WTC11 (cell line): ENCODE results near the gene LRRIQ4.

Experiments used
- CTCF ChIP-seq: fragments of 200-600 bp; IDR thresholded peaks from 2 replicates; pipeline ENCODE4 v1.8.0; 2022; ENCODE audit warnings: antibody characterized with exemption
- FOXP1 ChIP-seq: sonication (generic); formaldehyde crosslinking; IDR thresholded peaks from 2 replicates; pipeline ENCODE4 v1.8.0; 2022; ENCODE audit warnings: missing genetic modification reagents, mild to moderate bottlenecking, moderate library complexity, borderline replicate concordance
- IRF2 ChIP-seq: sonication (generic); formaldehyde crosslinking; IDR thresholded peaks from 2 replicates; pipeline ENCODE4 v1.8.0; 2022; ENCODE audit warnings: low read depth, missing genetic modification reagents, borderline replicate concordance
- JAZF1 ChIP-seq: fragments of 250-450 bp; sonication (Bioruptor Pico); IDR thresholded peaks from 2 replicates; pipeline ENCODE4 v1.9.0; 2021; ENCODE audit warnings: moderate library complexity, mild to moderate bottlenecking, inconsistent platforms
- NR2C2 ChIP-seq: sonication (generic); formaldehyde crosslinking; IDR thresholded peaks from 2 replicates; pipeline ENCODE4 v1.8.0; 2022; ENCODE audit warnings: mild to moderate bottlenecking, missing genetic modification reagents
- SMAD3 ChIP-seq: sonication (generic); formaldehyde crosslinking; IDR thresholded peaks from 2 replicates; pipeline ENCODE4 v1.8.0; 2022; ENCODE audit warnings: missing genetic modification reagents, mild to moderate bottlenecking, borderline replicate concordance
- TEAD1 ChIP-seq: sonication (generic); formaldehyde crosslinking; IDR thresholded peaks from 2 replicates; pipeline ENCODE4 v1.8.0; 2022; ENCODE audit warnings: mild to moderate bottlenecking, missing genetic modification reagents
- ZNF121 ChIP-seq: sonication (generic); formaldehyde crosslinking; IDR thresholded peaks from 2 replicates; pipeline ENCODE4 v1.8.0; 2023; ENCODE audit warnings: missing genetic modification reagents
- ZNF138 ChIP-seq: sonication (generic); formaldehyde crosslinking; conservative IDR thresholded peaks from 2 replicates; pipeline ENCODE4 v1.8.1; 2022; ENCODE audit warnings: mild to moderate bottlenecking, moderate library complexity, missing genetic modification reagents
- ZNF416 ChIP-seq: fragments of 250-450 bp; sonication (Bioruptor Pico); IDR thresholded peaks from 2 replicates; pipeline ENCODE4 v1.9.0; 2021; ENCODE audit warnings: mild to moderate bottlenecking, inconsistent platforms
- TF ChIP-seq, protein P1 (sequence below): sonication (generic); formaldehyde crosslinking; IDR thresholded peaks from 2 replicates; pipeline ENCODE4 v1.8.1; 2023; ENCODE audit warnings: mild to moderate bottlenecking, missing genetic modification reagents
- TF ChIP-seq, protein P2 (sequence below): sonication (generic); formaldehyde crosslinking; IDR thresholded peaks from 2 replicates; pipeline ENCODE4 v1.8.1; 2022; ENCODE audit warnings: mild to moderate bottlenecking, missing genetic modification reagents, moderate library complexity, borderline replicate concordance
- TF ChIP-seq, protein P3 (sequence below): sonication (generic); formaldehyde crosslinking; IDR thresholded peaks from 2 replicates; pipeline ENCODE4 v1.8.1; 2023; ENCODE audit warnings: mild to moderate bottlenecking, missing genetic modification reagents, moderate library complexity

- no peak for TF ChIP-seq NR2C2 (CRISPR knock-in tag)
- TF ChIP-seq TEAD1 (CRISPR knock-in tag): no peak
- TF ChIP-seq CTCF: no peak
- TF ChIP-seq ZNF121 (CRISPR knock-in tag): no peak
- no peak for TF ChIP-seq JAZF1 (CRISPR knock-in tag)
- no peak for TF ChIP-seq ZNF138 (CRISPR knock-in tag)
- TF ChIP-seq IRF2 (CRISPR knock-in tag): no peak
- TF ChIP-seq, protein P1, sequence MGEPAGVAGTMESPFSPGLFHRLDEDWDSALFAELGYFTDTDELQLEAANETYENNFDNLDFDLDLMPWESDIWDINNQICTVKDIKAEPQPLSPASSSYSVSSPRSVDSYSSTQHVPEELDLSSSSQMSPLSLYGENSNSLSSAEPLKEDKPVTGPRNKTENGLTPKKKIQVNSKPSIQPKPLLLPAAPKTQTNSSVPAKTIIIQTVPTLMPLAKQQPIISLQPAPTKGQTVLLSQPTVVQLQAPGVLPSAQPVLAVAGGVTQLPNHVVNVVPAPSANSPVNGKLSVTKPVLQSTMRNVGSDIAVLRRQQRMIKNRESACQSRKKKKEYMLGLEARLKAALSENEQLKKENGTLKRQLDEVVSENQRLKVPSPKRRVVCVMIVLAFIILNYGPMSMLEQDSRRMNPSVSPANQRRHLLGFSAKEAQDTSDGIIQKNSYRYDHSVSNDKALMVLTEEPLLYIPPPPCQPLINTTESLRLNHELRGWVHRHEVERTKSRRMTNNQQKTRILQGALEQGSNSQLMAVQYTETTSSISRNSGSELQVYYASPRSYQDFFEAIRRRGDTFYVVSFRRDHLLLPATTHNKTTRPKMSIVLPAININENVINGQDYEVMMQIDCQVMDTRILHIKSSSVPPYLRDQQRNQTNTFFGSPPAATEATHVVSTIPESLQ (CRISPR knock-in tag): no peak
- no peak for TF ChIP-seq SMAD3
- TF ChIP-seq, protein P2, sequence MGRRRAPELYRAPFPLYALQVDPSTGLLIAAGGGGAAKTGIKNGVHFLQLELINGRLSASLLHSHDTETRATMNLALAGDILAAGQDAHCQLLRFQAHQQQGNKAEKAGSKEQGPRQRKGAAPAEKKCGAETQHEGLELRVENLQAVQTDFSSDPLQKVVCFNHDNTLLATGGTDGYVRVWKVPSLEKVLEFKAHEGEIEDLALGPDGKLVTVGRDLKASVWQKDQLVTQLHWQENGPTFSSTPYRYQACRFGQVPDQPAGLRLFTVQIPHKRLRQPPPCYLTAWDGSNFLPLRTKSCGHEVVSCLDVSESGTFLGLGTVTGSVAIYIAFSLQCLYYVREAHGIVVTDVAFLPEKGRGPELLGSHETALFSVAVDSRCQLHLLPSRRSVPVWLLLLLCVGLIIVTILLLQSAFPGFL (CRISPR knock-in tag): no peak
- TF ChIP-seq, protein P3, sequence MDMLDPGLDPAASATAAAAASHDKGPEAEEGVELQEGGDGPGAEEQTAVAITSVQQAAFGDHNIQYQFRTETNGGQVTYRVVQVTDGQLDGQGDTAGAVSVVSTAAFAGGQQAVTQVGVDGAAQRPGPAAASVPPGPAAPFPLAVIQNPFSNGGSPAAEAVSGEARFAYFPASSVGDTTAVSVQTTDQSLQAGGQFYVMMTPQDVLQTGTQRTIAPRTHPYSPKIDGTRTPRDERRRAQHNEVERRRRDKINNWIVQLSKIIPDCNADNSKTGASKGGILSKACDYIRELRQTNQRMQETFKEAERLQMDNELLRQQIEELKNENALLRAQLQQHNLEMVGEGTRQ (CRISPR knock-in tag): no peak
- no peak for TF ChIP-seq ZNF416
- TF ChIP-seq FOXP1 (CRISPR knock-in tag): no peak
These were observed 58.6 kb downstream of the LRRIQ4 start for GRCh38 chr3:169871129-169871886.
